Measurements from ENCODE around the gene KANSL3. TPM values are rescaled to one million over a fixed set of nuclear protein-coding genes. Genes with fewer than 3 reads are reported as not detected.
A peak's percentile ranks its signal among the peaks of the same experiment; 100 is the strongest.

The KANSL3 gene
- total and polyA plus RNA-seq, 9 of the 15 experiments (the other 6 are each of a cell fraction or from before 2014, with no cell fraction given) = 11.3 to 43.7 (median 27.9) TPM

DNA sequence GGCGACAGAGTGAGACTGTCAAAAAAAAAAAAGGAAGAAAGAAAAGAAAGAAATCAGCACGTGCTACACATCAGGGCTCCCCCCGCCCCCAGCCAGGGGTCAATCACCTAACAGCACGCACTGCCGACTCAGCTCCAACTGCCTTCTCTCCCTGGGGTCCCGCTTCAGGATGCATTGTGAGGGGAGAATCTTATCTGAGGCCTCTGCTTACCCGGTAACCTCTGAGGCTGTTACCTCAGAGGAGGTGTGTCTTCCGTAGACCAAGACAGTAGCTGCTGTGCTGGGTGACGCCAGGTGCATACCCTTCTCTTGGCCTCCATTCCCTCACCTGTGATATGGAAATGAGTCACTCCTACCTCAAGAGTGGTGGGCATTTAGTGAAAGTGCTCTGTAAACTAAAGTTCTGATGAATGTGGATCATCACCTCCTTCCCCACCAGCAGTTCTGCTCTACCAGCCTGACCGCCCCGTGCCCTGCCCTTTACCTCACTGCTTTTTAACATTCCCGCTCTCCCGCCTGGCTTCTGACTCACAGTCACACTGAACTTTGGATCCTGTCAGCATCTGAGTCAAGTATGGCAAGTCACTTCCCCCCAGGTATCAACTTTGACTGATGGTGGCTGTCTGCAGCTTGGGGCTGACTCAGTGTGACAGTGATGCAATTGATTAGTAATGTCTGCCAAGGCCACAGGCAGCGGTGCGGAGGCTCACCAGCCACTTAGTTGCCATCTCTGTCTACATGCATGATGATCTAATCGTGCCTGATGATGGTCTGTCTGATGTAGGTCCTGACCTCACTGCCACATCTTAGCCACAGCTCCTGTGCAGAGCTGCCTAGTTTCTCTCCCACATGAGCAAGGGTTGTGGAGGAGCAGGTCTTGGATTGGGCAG lies 81.4 kb downstream of the KANSL3 start (continued):
- TF ChIP-seq, protein P1, sequence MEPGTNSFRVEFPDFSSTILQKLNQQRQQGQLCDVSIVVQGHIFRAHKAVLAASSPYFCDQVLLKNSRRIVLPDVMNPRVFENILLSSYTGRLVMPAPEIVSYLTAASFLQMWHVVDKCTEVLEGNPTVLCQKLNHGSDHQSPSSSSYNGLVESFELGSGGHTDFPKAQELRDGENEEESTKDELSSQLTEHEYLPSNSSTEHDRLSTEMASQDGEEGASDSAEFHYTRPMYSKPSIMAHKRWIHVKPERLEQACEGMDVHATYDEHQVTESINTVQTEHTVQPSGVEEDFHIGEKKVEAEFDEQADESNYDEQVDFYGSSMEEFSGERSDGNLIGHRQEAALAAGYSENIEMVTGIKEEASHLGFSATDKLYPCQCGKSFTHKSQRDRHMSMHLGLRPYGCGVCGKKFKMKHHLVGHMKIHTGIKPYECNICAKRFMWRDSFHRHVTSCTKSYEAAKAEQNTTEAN (CRISPR knock-in tag; IDR thresholded peaks at IDR 0.05) = no peak
- TF ChIP-seq, protein P2, sequence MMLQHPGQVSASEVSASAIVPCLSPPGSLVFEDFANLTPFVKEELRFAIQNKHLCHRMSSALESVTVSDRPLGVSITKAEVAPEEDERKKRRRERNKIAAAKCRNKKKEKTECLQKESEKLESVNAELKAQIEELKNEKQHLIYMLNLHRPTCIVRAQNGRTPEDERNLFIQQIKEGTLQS (IDR thresholded peaks at IDR 0.05) = peak; percentile 94
- TF ChIP-seq, protein P2 (CRISPR knock-in tag; conservative IDR thresholded peaks at IDR 0.05) = 0 out of 2 replicates have a peak, but pooled peaks have one; percentile 18
- no peak for TF ChIP-seq CBX1 (IDR thresholded peaks at IDR 0.05; ENCODE audit: low read depth)
- peak; percentile 37; the same call in 1 of the 2 replicates for TF ChIP-seq ARID1B (IDR thresholded peaks at IDR 0.05)
- no peak for TF ChIP-seq BMI1 (IDR thresholded peaks at IDR 0.05; ENCODE audit: low read length)
- TF ChIP-seq BDP1 (IDR thresholded peaks at IDR 0.05; ENCODE audit: insufficient read depth, insufficient read length) = no peak
- TF ChIP-seq CBX3 (IDR thresholded peaks at IDR 0.05; ENCODE audit: borderline replicate concordance in 1 of 2, low read length in 2 of 2) = peak in 1 of 2 experiments; percentile 68; a peak in 1 of 3 replicates
- no peak for TF ChIP-seq GATA2 (CRISPR knock-in tag; IDR thresholded peaks at IDR 0.05)
- TF ChIP-seq TRIM24 (IDR thresholded peaks at IDR 0.05) = peak; percentile 58 to 79; a peak in 2 of 4 replicates
- TF ChIP-seq DDX20 (tag; IDR thresholded peaks at IDR 0.05; ENCODE audit: low read depth) = no peak
- TF ChIP-seq MAFG (tag; conservative IDR thresholded peaks at IDR 0.05) = no peak
- TF ChIP-seq ZNF384 (IDR thresholded peaks at IDR 0.05; ENCODE audit: low read depth, low read length) = no peak
- TF ChIP-seq, protein P3, sequence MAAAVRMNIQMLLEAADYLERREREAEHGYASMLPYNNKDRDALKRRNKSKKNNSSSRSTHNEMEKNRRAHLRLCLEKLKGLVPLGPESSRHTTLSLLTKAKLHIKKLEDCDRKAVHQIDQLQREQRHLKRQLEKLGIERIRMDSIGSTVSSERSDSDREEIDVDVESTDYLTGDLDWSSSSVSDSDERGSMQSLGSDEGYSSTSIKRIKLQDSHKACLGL (CRISPR knock-in tag; IDR thresholded peaks at IDR 0.05; ENCODE audit: borderline replicate concordance, poor library complexity, severe bottlenecking) = no peak
- TF ChIP-seq FOSL1 (tag; conservative IDR thresholded peaks at IDR 0.05) = peak; percentile 76
- TF ChIP-seq ARNT (IDR thresholded peaks at IDR 0.05) = no peak
- TF ChIP-seq, protein P4, sequence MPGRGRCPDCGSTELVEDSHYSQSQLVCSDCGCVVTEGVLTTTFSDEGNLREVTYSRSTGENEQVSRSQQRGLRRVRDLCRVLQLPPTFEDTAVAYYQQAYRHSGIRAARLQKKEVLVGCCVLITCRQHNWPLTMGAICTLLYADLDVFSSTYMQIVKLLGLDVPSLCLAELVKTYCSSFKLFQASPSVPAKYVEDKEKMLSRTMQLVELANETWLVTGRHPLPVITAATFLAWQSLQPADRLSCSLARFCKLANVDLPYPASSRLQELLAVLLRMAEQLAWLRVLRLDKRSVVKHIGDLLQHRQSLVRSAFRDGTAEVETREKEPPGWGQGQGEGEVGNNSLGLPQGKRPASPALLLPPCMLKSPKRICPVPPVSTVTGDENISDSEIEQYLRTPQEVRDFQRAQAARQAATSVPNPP (IDR thresholded peaks at IDR 0.05; ENCODE audit: borderline replicate concordance, insufficient read depth, insufficient read length) = no peak
- TF ChIP-seq HLTF (IDR thresholded peaks at IDR 0.05) = peak; percentile 52; the same call in 1 of the 2 replicates
- no peak for TF ChIP-seq ZKSCAN1 (IDR thresholded peaks at IDR 0.05; ENCODE audit: low read depth, low read length)
- no peak for TF ChIP-seq ZBTB8A (IDR thresholded peaks at IDR 0.05; ENCODE audit: partially characterized antibody)
- TF ChIP-seq RNF2 (IDR thresholded peaks at IDR 0.05) = no peak
- TF ChIP-seq RCOR1 (IDR thresholded peaks at IDR 0.05; ENCODE audit: borderline replicate concordance in 1 of 2, low read depth in 2 of 2, low read length in 2 of 2) = peak in 1 of 2 experiments; percentile 51; a peak in 1 of 4 replicates
- no peak for TF ChIP-seq GTF2E2 (tag; IDR thresholded peaks at IDR 0.05)
- no peak for TF ChIP-seq COPS2 (conservative IDR thresholded peaks at IDR 0.05)
- TF ChIP-seq YY1 (IDR thresholded peaks at IDR 0.05; ENCODE audit: borderline replicate concordance in 1 of 3, control insufficient read depth in 1 of 3, extremely low read depth in 1 of 3, insufficient read depth in 3 of 3, insufficient read length in 1 of 3, insufficient replicate concordance in 2 of 3, low read depth in 1 of 3, low read length in 2 of 3) = peak in 1 of 3 experiments; percentile 26

All from K562 (cell line).